ENCODE data around the gene FIBCD1.

DNA sequence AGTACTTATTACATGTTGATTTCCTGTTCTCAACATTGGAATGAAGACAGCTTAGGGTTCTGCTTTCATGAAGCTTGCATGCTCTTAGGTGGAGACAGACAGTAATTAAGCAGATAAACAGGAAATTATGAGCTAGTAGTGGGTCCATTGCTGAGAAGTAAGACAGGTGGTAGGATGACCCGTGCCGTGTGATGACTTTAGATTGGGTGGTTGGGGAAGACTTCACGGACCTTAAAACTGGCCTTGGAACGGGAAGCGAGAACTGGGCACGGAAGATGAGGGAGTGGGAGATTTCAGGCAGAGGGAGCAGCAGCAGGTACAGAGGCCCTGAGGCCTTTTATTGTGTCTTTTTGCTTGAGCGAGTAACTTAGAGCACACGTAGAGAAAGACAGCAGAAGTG, 76.8 kb downstream of the FIBCD1 start:
- TF ChIP-seq, protein P1, sequence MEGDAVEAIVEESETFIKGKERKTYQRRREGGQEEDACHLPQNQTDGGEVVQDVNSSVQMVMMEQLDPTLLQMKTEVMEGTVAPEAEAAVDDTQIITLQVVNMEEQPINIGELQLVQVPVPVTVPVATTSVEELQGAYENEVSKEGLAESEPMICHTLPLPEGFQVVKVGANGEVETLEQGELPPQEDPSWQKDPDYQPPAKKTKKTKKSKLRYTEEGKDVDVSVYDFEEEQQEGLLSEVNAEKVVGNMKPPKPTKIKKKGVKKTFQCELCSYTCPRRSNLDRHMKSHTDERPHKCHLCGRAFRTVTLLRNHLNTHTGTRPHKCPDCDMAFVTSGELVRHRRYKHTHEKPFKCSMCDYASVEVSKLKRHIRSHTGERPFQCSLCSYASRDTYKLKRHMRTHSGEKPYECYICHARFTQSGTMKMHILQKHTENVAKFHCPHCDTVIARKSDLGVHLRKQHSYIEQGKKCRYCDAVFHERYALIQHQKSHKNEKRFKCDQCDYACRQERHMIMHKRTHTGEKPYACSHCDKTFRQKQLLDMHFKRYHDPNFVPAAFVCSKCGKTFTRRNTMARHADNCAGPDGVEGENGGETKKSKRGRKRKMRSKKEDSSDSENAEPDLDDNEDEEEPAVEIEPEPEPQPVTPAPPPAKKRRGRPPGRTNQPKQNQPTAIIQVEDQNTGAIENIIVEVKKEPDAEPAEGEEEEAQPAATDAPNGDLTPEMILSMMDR (IDR thresholded peaks at IDR 0.05), result no peak
- TF ChIP-seq EP300 (IDR thresholded peaks at IDR 0.05), result no peak
